Measurements from ENCODE around the gene SNRPA1.
"Not testable (repeated sequence)": the region's sequence is repeated elsewhere in the genome, so short reads cannot be mapped to it uniquely, and the experiment has no call there.

SNRPA1 gene

DNA sequence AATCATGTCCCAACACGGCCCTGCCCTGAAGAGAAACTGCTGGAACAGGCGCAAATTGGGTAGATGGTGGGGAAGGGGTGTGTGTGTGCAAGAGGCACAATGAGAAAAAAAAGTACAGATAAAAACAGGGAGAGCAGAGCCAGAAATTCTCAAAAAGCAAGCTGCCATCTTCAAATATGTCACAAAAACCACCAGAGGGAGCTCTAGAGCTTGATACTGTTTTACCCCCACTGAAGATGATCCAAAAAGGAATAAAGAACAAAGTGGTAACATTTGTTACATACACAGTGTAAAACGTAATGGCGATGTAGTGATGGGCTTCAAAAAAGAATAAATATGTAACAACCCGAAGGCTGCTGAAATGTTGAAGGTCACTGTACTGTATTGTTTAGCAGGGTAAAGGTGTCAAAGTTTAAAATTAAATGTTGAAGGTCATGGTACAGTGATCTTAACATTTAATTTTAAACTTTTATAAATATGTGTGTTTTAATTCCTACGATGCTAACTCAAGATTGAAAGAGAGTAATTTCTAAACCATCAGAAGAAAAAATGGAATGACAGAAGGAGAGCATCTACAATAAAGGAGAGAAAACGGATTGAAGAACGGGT lies 6.0 kb downstream of the SNRPA1 start:
- peak; percentile 74 for DNase-seq

DNA sequence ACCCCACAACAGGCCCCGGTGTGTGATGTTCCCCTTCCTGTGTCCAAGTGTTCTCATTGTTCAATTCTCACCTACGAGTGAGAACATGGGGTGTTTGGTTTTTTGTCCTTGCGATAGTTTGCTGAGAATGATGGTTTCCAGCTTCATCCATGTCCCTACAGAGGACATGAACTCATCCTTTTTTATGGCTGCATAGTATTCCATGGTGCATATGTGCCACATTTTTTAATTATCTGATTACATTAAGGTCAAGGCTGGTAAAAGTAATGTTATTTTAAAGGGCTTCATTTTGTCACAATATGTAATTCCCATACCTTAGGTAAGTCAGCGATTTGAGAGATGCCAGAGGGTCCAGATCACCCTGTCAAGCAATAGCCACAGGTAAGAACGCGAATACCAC lies 7.7 kb downstream of the SNRPA1 start:
- DNase-seq: not testable (repeated sequence)

GRCh38 chr15:101286471-101287114 lies 8.5 kb downstream of the SNRPA1 start:
- no peak for DNase-seq

DNA sequence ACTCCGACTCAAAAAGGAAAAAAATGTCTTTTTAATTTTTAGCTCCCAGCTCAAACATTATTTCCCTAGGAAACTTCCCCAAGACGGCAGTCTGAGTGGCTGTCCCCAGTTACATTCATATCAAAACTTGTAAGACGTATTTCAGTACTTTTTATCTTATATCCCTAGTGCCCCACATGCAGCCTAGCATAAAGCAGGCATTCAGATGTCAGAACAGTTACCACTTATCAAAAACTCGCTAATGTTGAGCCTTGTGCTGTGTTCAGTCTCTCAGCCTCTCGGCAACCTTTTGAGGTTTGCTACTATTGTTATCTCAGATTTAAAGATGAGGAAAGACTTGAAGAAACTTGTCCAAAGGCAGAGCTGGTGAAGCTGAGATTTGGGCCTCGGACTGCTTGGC lies 11.1 kb downstream of the SNRPA1 start:
- no peak for DNase-seq

GRCh38 chr15:101280007-101280406 lies 15.0 kb downstream of the SNRPA1 start:
- no peak for DNase-seq

GRCh38 chr15:101277943-101278564 lies 17.0 kb downstream of the SNRPA1 start:
- no peak for DNase-seq

DNA sequence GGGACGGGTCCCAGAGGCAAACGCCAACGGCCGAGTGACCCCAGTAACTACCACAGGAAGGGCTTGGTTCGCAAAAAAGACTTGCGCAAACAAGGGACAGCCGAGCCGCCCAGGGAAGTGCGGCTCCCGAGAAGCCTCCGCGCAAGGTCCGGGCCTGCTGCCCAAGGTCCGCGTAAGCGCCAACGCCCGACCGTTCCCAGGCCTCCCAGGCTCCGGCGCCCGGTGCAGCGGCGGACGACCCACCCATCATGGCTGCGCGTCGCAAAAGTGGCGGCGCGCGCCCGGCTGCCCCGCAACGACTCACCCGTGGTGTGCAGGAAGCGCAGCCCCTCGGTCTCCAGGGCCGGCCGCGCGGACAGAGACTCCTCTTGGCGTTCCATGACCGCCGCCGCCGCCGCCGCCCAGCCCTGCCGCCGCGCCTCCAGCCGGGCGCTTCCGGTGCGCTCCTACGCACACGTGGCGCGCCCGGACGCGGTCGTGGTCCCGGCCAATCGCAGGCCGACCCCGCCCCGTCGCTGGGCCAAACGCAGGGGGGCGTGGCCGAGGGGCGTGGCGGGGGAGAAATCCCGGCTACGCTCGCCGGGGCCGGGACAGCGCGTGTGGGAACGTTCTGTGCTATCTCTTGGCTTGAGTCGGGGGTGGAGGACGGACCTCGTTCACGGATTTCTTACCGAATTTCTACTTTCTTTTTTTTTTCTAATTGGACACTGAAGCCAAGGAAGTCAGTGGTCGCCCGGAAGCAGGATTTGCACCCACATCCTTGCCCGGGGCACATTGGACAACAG lies 17.8 kb downstream of the SNRPA1 start, which contains the start of gene SELENOS:
Gene SELENOS (minus strand): TSS at position 448 of the 785 bp plus-strand sequence. CDS start 68 bp downstream, at position 380.
- peak; percentile 94 for DNase-seq

DNA sequence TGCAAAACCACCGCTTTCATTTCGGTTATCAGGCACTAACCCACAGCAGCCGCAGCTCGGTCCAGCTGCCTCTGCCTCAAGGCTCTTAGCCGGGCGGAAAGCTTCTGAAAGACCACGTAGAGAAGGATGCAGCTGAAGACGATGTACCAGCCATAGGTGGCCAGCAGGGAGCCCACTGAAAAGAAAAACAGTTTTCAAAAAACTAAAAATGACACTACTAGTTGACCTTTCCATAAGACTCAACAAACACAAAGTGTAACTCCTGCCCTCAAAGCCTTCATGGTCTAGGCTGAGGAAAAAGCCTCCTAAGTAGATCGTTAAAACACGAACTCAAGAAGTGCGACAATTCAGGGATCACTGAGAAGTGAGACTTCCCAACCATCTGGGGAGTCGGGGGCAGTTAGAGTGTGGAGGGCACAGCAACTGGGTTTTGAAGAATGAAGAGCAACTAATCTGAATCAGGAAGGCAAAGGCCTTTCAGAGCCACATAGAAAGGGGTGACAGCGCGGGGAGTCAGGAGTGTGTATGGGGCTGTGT lies 18.5 kb downstream of the SNRPA1 start:
- DNase-seq: peak; percentile 54

GRCh38 chr15:101275018-101275417 lies 20.0 kb downstream of the SNRPA1 start:
- DNase-seq: no peak

DNA sequence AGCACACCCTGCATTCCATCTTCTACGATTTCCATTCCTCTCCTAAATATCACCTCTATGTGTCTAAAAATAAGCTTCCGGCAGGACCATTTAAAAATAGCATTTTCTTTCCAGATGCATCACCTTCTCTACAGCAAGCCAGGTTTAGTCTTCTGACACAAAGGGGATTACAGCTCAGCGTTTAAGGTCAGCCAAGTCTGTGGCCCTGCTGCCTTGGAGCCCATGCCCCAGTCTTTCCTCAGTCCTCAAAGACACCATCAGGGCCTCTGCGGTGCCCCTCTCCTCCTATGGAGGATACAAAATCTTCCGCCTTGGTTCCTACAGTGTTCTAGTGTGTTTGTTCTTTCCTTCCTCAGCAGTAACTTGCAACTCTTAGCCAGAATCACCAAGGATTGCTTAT lies 21.5 kb downstream of the SNRPA1 start:
- no peak for DNase-seq

DNA sequence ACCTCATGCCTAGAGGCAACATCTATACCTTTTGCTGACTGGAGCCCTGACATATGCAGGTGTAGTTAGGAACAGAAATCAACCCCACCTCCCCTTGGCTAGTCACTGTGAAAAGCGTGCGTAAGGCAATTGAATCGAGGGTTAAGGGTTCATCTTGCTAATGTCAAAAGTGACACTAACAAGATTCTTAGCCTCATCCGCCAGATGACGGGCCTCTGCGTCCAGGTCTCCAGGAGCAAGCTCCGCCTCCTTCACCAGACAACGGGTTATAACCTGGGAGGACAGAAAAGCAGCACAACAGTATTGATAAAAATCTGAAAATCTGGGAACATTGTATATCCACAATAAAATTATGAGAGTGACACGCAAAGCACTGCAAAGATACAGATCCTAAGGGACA lies 22.5 kb downstream of the SNRPA1 start:
- no peak for DNase-seq

- DNase-seq: peak; percentile 10
Measured at GRCh38 chr15:101269479-101270223, 25.4 kb downstream of the SNRPA1 start.

- DNase-seq: no peak
Measured at GRCh38 chr15:101267320-101268104, 27.5 kb downstream of the SNRPA1 start.

GRCh38 chr15:101266787-101267186 lies 28.3 kb downstream of the SNRPA1 start:
- DNase-seq: no peak

- DNase-seq: no peak
Measured at GRCh38 chr15:101266034-101266433, 29.0 kb downstream of the SNRPA1 start.

- no peak for DNase-seq
Measured at GRCh38 chr15:101264911-101265641, 30.0 kb downstream of the SNRPA1 start.

DNA sequence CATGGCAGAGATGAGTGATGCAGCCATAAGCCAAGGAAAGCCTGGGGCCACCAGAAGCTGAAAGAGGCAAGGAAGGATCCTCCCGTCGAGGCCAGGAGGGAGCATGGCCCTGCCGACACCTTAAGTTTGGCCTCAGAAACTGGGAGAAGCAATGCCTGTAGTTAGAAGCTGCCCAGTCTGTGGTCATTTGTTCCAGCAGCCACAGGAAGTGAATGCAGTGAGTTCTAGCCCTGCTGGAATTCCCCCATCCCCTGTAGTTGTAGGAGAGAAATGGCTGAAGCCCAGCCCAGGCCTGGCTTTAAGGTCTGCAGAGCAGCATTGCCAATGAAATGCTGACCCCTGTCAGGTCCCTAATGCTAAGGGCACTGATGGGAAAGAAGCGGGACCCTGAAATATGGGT lies 31.0 kb downstream of the SNRPA1 start:
- no peak for DNase-seq

DNA sequence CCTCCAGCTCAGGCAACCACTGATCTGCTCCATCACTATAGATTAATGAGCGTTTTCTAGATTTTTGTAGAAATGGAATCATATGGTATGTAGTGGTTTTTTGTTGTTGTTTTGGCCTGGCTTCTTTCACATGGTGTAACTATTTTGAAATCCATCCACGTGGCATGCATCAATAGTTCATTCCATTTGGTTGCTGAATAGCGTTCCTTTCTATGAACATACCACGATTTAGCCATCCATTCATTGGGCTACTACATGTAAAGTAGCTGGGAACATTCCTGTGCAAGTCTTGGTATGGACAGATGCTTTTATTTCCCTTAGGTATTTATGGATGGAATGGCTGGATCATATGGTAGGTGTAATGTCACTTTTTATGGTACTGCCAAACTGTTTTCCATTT lies 32.5 kb downstream of the SNRPA1 start:
- DNase-seq: no peak

GRCh38 chr15:101258238-101259144 lies 36.6 kb downstream of the SNRPA1 start:
- peak; percentile 77 for DNase-seq

DNA sequence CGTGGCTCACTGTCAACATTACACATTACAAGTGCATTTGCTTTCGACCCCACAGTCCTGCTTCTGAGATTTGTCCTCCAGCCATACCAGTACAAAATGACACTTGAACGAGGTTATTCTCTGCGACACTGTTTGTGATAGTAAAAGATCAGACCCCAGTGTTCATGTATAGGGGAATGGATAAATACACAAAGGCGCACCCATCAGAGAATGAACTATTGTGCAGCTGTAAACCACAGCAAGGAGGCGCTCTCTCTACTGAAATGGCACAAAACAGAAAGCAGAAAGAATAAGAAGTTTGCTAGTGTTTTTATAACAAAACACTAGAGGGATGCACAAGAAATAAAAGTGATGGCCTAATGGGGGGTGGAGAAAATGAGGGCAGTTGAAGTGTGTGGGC lies 38.3 kb downstream of the SNRPA1 start:
- peak; percentile 31 for DNase-seq

Measured in OCI-M1 (cell line).